K562 (cell line): Measurements from ENCODE around the gene ADAP1. TPM values are rescaled to one million over a fixed set of nuclear protein-coding genes. Genes with fewer than 3 reads are reported as not detected.

Experiments
- ATAC-seq: fragments of 200-7000 bp; cut with Tn5 transposase; 3 replicates; pipeline ENCODE4 v1.9.1; 2020; ENCODE audit warnings: moderate library complexity
- BruUV-seq: library from RNA; stranded (reverse); fragments of 400-500 nt; replicated peaks from 2 replicates; lab custom pipeline; 2021; lab: Mats Ljungman, UMichigan
- CTCF ChIA-PET: fragments of 300-600 bp; formaldehyde crosslinking; extraction: SDS; loops from one replicate; lab custom pipeline; 2021; ENCODE audit warnings: low intra/inter-chr PET ratio; lab: Yijun Ruan, JAX
- POLR2A ChIA-PET: fragments of 300-600, 350-650 bp; sonication (Branson Sonifier 250); formaldehyde crosslinking; extraction: SDS; loops from one replicate; lab custom pipeline; 2021; ENCODE audit warnings: antibody characterized with exemption, inconsistent platforms; lab: Yijun Ruan, JAX
- DNase-seq, 4 experiments: peaks; one replicate each; pipeline versions ENCODE4 v3.0.0 to v3.0.0-alpha.2; 2011 to 2018; ENCODE audit warnings: low spot score in 3 of 4, mixed read lengths in 3 of 4; ENCODE audit errors: extremely low read depth in 1 of 4
- FAIRE-seq: peaks from 2 replicates; lab custom pipeline; 2011; peaks lifted over from hg19 to GRCh38; lab: Jason Lieb, UNC
- H2AFZ ChIP-seq: 2 replicates; pipeline ENCODE4 v1.6.0; 2011; ENCODE audit warnings: low read depth, low read length, control low read depth, inconsistent platforms
- H3K27ac ChIP-seq: fragments of 200-600 bp; 3 replicates; pipeline ENCODE4 v1.8.0; 2011; ENCODE audit warnings: low read depth, mild to moderate bottlenecking, control low read depth, inconsistent platforms, low read length, moderate library complexity, mixed read lengths; ENCODE audit errors: extremely low read depth
- H3K27me3 ChIP-seq, 2 experiments: fragments of 300-600 bp in 1 of 2; 2 replicates in 1 of 2; 3 replicates in 1 of 2; pipeline versions ENCODE4 v1.6.0 to v1.8.0; 2011; ENCODE audit warnings: inconsistent platforms in 2 of 2, low read length in 2 of 2, mild to moderate bottlenecking in 1 of 2, mixed read lengths in 1 of 2, moderate library complexity in 1 of 2; ENCODE audit not compliant: control insufficient read depth in 2 of 2, insufficient read depth in 2 of 2
- H3K36me3 ChIP-seq: fragments of 300-600 bp; 3 replicates; pipeline ENCODE4 v1.8.0; 2011; ENCODE audit warnings: mild to moderate bottlenecking, low read length, inconsistent platforms; ENCODE audit not compliant: control insufficient read depth, insufficient read depth
- H3K4me1 ChIP-seq, 2 experiments: fragments of 200-600 bp in 1 of 2; replicated peaks in 1 of 2; 2 replicates in 1 of 2; 3 replicates in 1 of 2; pipeline versions ENCODE4 v1.5.1 to v1.8.0; 2011; ENCODE audit warnings: inconsistent platforms in 2 of 2, low read length in 2 of 2, mild to moderate bottlenecking in 1 of 2, mixed read lengths in 1 of 2, moderate library complexity in 1 of 2; ENCODE audit not compliant: control insufficient read depth in 2 of 2, insufficient read depth in 2 of 2
- H3K4me2 ChIP-seq: 2 replicates; pipeline ENCODE4 v1.6.1; 2011; ENCODE audit warnings: low read length, control low read depth, inconsistent platforms, mixed read lengths; ENCODE audit not compliant: insufficient read depth
- H3K4me3 ChIP-seq: fragments of 200-600 bp; sonication (generic), shearing (Covaris generic); 2 replicates; pipeline ENCODE4 v1.5.1; 2016; ENCODE audit warnings: control low read depth, inconsistent platforms
- H3K79me2 ChIP-seq: fragments of 200-600 bp; 3 replicates; pipeline ENCODE4 v1.8.0; 2011; ENCODE audit warnings: low read length, inconsistent platforms; ENCODE audit not compliant: control insufficient read depth, insufficient read depth
- H3K9ac ChIP-seq, 2 experiments: 2 replicates each; pipeline versions ENCODE4 v1.6.0 to v1.6.1; 2011; ENCODE audit warnings: low read depth in 2 of 2, low read length in 2 of 2, control low read depth in 1 of 2, inconsistent platforms in 1 of 2, mild to moderate bottlenecking in 1 of 2, mixed read lengths in 1 of 2; ENCODE audit not compliant: insufficient read depth in 1 of 2
- H3K9me1 ChIP-seq: one replicate; pipeline ENCODE4 v1.6.0; 2011; ENCODE audit warnings: inconsistent platforms, mild to moderate bottlenecking, low read length, moderate library complexity; ENCODE audit not compliant: control insufficient read depth, insufficient read depth
- H3K9me3 ChIP-seq: replicated peaks from 2 replicates; pipeline ENCODE4 v1.5.1; 2011; ENCODE audit warnings: low read depth, low read length, inconsistent platforms; ENCODE audit not compliant: control insufficient read depth, insufficient read depth
- H4K20me1 ChIP-seq: replicated peaks from 2 replicates; pipeline ENCODE4 v1.6.1; 2011; ENCODE audit warnings: low read length, inconsistent platforms, mixed read lengths; ENCODE audit not compliant: control insufficient read depth, insufficient read depth
- POLR2G ChIP-seq: fragments of 200-400 bp; formaldehyde crosslinking; IDR thresholded peaks from 2 replicates; pipeline ENCODE4 v1.6.1; 2017; ENCODE audit warnings: low read depth, mild to moderate bottlenecking, antibody characterized with exemption, low read length, moderate library complexity
- RBFOX2 ChIP-seq: fragments of 200-400 bp; formaldehyde crosslinking; IDR thresholded peaks from 2 replicates; pipeline ENCODE4 v1.6.1; 2017; ENCODE audit warnings: low read depth, mild to moderate bottlenecking, low read length, moderate library complexity
- ZNF639 ChIP-seq, 2 experiments: fragments of 200-800 bp in 1 of 2; sonication (Bioruptor generic) in 1 of 2; sonication (generic) in 1 of 2; formaldehyde crosslinking in 1 of 2; IDR thresholded peaks in 1 of 2; conservative IDR thresholded peaks in 1 of 2; 2 replicates each; pipeline versions ENCODE4 v1.5.0 to v1.6.1; 2016 to 2020; ENCODE audit warnings: missing compliant biosample characterization in 1 of 2, missing genetic modification characterization in 1 of 2, missing genetic modification reagents in 1 of 2
- WGBS: fragments of 100-300 bp; shearing (Covaris generic); methylation state at CpG from one replicate; pipeline ENCODE4 v1.1.6; 2016; ENCODE audit warnings: low coverage, mixed read lengths; ENCODE audit not compliant: insufficient coverage; ENCODE audit errors: missing lambda C conversion rate; 5-methylcytosine and 5-hydroxymethylcytosine counted together
- in situ Hi-C: fragments of 300-500 bp; cut with MboI; formaldehyde crosslinking; loops from 4 replicates; pipeline ENCODE4 v1.15.0; 2018; ENCODE audit warnings: inconsistent platforms, mixed read lengths
- intact Hi-C: fragments of 100-400 bp; cut with micrococcal nuclease; formaldehyde crosslinking; loops from 2 replicates; pipeline ENCODE4 v1.14.2; 2022
- polyA plus RNA-seq, 8 experiments: library from polyadenylated mRNA; depleted of rRNA in 4 of 8; stranded (reverse) in 5 of 8; unstranded in 3 of 8; fragments of >200 nt; fragmentation: Nextera tagmentation in 2 of 8; fragmentation: Illumina TruSeq in 1 of 8; extraction: Ambion mirVana in 2 of 8; extraction: Trizol in 1 of 8; gene quantifications; 2 replicates each; pipeline versions ENCODE4 v1.2.1 to v1.2.3, GENCODE V29; 2011 to 2014; ENCODE audit warnings: inconsistent platforms in 1 of 8, missing spikeins in 1 of 8
- total RNA-seq, 7 experiments: library from RNA; depleted of rRNA in 6 of 7; stranded (reverse); fragments of >200 nt in 6 of 7; fragmentation: Illumina TruSeq in 2 of 7; extraction: Trizol in 2 of 7; gene quantifications; 2 replicates each; pipeline versions ENCODE4 v1.2.1 to v1.2.3, GENCODE V29; 2011 to 2021; ENCODE audit warnings: low replicate concordance in 1 of 7

ADAP1 gene
- total and polyA plus RNA-seq, 9 of the 15 experiments (the other 6 are each of a cell fraction or from before 2014, with no cell fraction given), result 0.27 to 1.4 (median 0.52) TPM; not detected in 3

- ChIA-PET POLR2A (interaction anchor here (0.7 to 4.0 kb wide), 3 partner anchors 8 to 449 kb away, joined by 3 to 17 read pairs (median 3); no protein-coding TSS in a partner anchor), CTCF (no interaction called here)
- in situ Hi-C loops (loop anchor here (10.0 kb wide), 1 partner anchor 655 kb away; no protein-coding TSS in a partner anchor), intact Hi-C loops (loop anchor here (10.0 kb wide), 2 partner anchors 185 to 655 kb away; no protein-coding TSS in a partner anchor)
- TF ChIP-seq POLR2G (peak; percentile 52; the same call in 1 of the 2 replicates), ZNF639 (CRISPR knock-in tag; conservative IDR thresholded peaks at IDR 0.05 in 1 of 2, IDR thresholded peaks at IDR 0.05 in 1 of 2) (no peak), RBFOX2 (peak; percentile 35; the same call in 1 of the 2 replicates)
- Histone ChIP-seq H2AFZ (no peak overlapping the region), H3K79me2 (peaks cover 36% of the 10 kb centered on the region), H4K20me1 (no peaks in the 10 kb centered on the region; the same call in 1 of the 2 replicates), H3K4me3 (no peak overlapping the region), H3K9ac (no peak overlapping the region), H3K9me3 (no peaks in the 10 kb centered on the region), H3K9me1 (no peaks in the 10 kb centered on the region), H3K4me2 (no peak overlapping the region), H3K36me3 (peaks cover 64% of the 10 kb centered on the region), H3K27ac (no peak overlapping the region), H3K27me3 (no peaks in the 10 kb centered on the region), H3K4me1 (peaks cover 7 to 17% of the 10 kb centered on the region in 2 experiments; a peak in 4 of 5 replicates)
- FAIRE-seq, result no peak
- ATAC-seq, result no peak
- 94% methylated on average over 8 of the region's 11 CpGs for WGBS
- no peak for DNase-seq
- no TSS peak for BruUV-seq
Measured at GRCh38 chr7:969403-969802, 14.9 kb upstream of the ADAP1 start.
